Right lobe of liver (tissue), 6 donors: ENCODE results near the gene DDX10. TPM values are rescaled to one million over a fixed set of nuclear protein-coding genes. Genes with fewer than 3 reads are reported as not detected.

Experiments
- ATAC-seq, 4 donors: fragments of 200-7000 bp; cut with Tn5 transposase; one replicate each; pipeline ENCODE4 v1.9.1; 2020; ENCODE audit warnings: mild to moderate bottlenecking in 4 of 4, moderate library complexity in 4 of 4
- DNase-seq, 3 donors: peaks; one replicate each; pipeline ENCODE4 v3.0.0-alpha.2; 2020
- H3K27ac ChIP-seq, 3 donors: fragments of 200-600 bp; one replicate each; pipeline ENCODE4 v1.8.0; 2022
- H3K27me3 ChIP-seq, 2 donors: fragments of 200-600 bp; one replicate each; pipeline ENCODE4 v1.8.0; 2022
- H3K36me3 ChIP-seq, 4 donors: fragments of 200-600 bp; sonication (generic) in 1 of 4; one replicate each; pipeline versions ENCODE4 v1.5.1 to v1.8.0; 2017 to 2022; ENCODE audit warnings: control low read depth in 1 of 4
- H3K4me1 ChIP-seq, 4 donors: fragments of 200-600 bp; sonication (generic) in 1 of 4; one replicate each; pipeline versions ENCODE4 v1.5.1 to v1.8.0; 2017 to 2022; ENCODE audit warnings: control low read depth in 1 of 4
- H3K4me3 ChIP-seq, 3 donors: fragments of 200-600 bp; one replicate each; pipeline ENCODE4 v1.8.0; 2022
- H3K9me3 ChIP-seq, 4 donors: fragments of 200-600 bp; sonication (generic) in 1 of 4; one replicate each; pipeline versions ENCODE4 v1.5.1 to v1.8.0; 2017 to 2022; ENCODE audit warnings: control low read depth in 1 of 4
- POLR2A ChIP-seq: fragments of 450-650 bp; IDR thresholded peaks from one replicate; pipeline ENCODE4 v1.6.1; 2017; ENCODE audit warnings: antibody characterized with exemption, mild to moderate bottlenecking
- WGBS: methylation state at CpG from one replicate; pipeline ENCODE4 v1.1.6; 2018; ENCODE audit warnings: low coverage, low lambda C conversion rate; ENCODE audit not compliant: insufficient coverage; ENCODE audit errors: missing lambda C conversion rate; 5-methylcytosine and 5-hydroxymethylcytosine counted together
- intact Hi-C, 2 donors: fragments of 100-400 bp; cut with DNase I; formaldehyde crosslinking; loops; one replicate each; pipeline versions ENCODE4 v1.11.2 to v1.14.1; 2022
- total RNA-seq, 6 experiments: library from RNA; depleted of rRNA in 2 of 6; stranded (reverse); fragments of >200 nt in 2 of 6; fragmentation: NEBNext Ultra II Directional in 3 of 6; extraction: Animal tissue kit (Norgen Biotek cat#: 25700) in 3 of 6; gene quantifications; one replicate each; pipeline versions ENCODE4 v1.1.0 to v1.2.4, GENCODE V29; 2016 to 2023
- TF ChIP-seq, protein P1 (sequence below), 4 donors: fragments of 200-600 bp in 3 of 4; fragments of 450-650 bp in 1 of 4; IDR thresholded peaks; one replicate each; pipeline versions ENCODE4 v1.5.1 to v1.8.0; 2016 to 2022; ENCODE audit warnings: antibody characterized with exemption in 4 of 4, mild to moderate bottlenecking in 2 of 4
- donor health status: DM: no; HTN: yes; CAD: no.
- donor health status: DM: no; HTN: no; CAD: no.
- donor health status: DM: no; HTN: no; CAD: no.
- donor health status: DM: no; HTN: yes; CAD: no.
- donor health status: DM: no; HTN: yes; CAD: no.

The DDX10 gene
- total RNA-seq, 6 experiments from 2014 or later = 7.4 to 13.6 (median 11.3) TPM

DNA sequence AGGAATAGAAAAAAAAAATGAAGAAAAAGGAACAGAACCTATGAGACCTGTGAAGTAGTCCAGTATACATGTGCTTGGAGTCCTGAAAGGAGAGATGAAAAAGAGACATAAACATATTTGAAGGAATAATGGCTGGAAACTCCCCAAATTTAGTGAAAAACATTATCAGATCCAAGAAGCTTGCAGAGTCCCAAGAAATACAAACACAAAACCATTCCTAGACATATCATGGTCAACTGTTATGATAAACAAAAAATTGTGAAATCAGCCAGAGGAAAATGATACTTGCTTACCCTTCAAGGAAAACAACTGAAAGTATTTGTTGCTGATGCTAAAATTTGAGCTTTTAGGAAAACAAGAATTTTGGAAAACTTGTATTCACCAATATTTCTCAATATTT, 250.1 kb downstream of the DDX10 start:
- Histone ChIP-seq H3K27me3 (no peaks in the 10 kb centered on the region), H3K27ac (no peak overlapping the region), H3K36me3 (no peaks in the 10 kb centered on the region), H3K4me1 (no peaks in the 10 kb centered on the region), H3K4me3 (no peak overlapping the region), H3K9me3 (no peaks in the 10 kb centered on the region)
- no peak for TF ChIP-seq POLR2A
- TF ChIP-seq, protein P1, sequence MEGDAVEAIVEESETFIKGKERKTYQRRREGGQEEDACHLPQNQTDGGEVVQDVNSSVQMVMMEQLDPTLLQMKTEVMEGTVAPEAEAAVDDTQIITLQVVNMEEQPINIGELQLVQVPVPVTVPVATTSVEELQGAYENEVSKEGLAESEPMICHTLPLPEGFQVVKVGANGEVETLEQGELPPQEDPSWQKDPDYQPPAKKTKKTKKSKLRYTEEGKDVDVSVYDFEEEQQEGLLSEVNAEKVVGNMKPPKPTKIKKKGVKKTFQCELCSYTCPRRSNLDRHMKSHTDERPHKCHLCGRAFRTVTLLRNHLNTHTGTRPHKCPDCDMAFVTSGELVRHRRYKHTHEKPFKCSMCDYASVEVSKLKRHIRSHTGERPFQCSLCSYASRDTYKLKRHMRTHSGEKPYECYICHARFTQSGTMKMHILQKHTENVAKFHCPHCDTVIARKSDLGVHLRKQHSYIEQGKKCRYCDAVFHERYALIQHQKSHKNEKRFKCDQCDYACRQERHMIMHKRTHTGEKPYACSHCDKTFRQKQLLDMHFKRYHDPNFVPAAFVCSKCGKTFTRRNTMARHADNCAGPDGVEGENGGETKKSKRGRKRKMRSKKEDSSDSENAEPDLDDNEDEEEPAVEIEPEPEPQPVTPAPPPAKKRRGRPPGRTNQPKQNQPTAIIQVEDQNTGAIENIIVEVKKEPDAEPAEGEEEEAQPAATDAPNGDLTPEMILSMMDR (IDR thresholded peaks at IDR 0.05) = no peak
- intact Hi-C loops = no loop called here
- DNase-seq = no peak
- no peak for ATAC-seq

DNA sequence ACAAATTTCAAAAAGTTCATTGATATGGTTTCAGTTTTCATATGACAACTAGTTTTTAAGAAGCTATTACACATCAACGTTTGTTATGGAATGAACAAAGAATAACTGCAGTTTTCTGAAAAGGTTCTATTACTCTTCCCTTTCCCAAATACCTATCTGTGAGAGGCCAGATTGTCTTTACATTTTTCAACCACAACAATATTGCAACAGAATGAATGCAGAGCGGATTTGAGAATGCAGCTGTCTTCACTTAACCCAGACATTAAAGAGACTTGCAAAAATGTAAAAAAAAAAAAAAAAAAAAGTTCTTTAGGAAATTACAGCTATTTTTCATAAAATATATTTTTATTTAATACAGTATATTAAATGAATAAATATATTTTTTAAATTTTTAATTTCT, 250.8 kb downstream of the DDX10 start:
- 74% methylated on average over 2 of the region's 2 CpGs for WGBS
- Histone ChIP-seq H3K27me3 (no peaks in the 10 kb centered on the region), H3K4me3 (no peak overlapping the region), H3K9me3 (no peaks in the 10 kb centered on the region), H3K4me1 (no peaks in the 10 kb centered on the region), H3K36me3 (no peaks in the 10 kb centered on the region), H3K27ac (no peak overlapping the region)
- TF ChIP-seq, protein P1 (IDR thresholded peaks at IDR 0.05) = no peak
- no peak for TF ChIP-seq POLR2A
- ATAC-seq = no peak
- no peak for DNase-seq
- intact Hi-C loops = no loop called here

DNA sequence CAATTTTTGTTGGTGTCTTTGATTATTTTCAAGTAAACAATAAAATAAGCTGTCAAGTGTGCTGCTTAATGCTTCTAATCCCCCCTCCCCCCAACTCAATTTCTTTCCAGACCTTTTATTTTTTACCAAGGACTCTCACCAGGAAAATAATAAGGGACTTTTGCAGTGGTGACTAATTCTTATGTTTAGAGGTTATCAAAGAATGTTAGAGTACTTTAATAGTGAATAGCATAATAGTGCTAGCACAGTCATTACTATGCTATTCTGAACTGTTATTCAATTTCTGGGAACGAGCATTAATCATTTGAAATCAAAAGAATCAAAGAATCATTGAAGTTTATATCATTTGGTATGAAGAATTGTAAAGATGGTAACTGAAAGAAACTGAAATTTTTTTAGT, 251.4 kb downstream of the DDX10 start:
- H3K36me3 ChIP-seq = no peaks in the 10 kb centered on the region
- ATAC-seq = no peak
- no peak for DNase-seq
- no peak overlapping the region for H3K27ac ChIP-seq
- no peaks in the 10 kb centered on the region for H3K4me1 ChIP-seq
- WGBS = 56% methylated on average over 1 of the region's 1 CpG
- no peak overlapping the region for H3K4me3 ChIP-seq
- intact Hi-C loops = no loop called here
- no peaks in the 10 kb centered on the region for H3K27me3 ChIP-seq
- TF ChIP-seq, protein P1 (IDR thresholded peaks at IDR 0.05) = no peak
- TF ChIP-seq POLR2A = no peak
- H3K9me3 ChIP-seq = no peaks in the 10 kb centered on the region

DNA sequence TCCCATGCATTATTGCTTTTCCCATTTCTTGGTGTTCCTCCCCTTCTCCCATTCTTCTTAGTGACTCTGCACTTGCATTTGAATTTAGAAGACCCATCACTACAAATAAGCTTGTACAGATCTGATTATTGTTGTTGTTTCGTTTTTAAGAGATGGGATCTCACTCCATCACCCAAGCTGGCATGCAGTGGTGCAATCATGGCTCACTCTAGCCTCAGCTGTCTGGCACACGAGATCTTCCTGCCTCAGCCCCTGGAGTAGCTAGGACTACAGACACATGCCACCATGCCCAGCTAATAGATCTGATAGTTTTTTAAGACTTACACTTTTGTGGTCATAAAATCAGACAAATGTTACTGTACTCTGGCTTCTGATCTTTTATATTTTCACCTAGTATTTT, 252.1 kb downstream of the DDX10 start:
- no peaks in the 10 kb centered on the region for H3K27me3 ChIP-seq
- ATAC-seq (no peak), DNase-seq (no peak)
- 90% methylated on average over 2 of the region's 2 CpGs for WGBS
- H3K36me3 ChIP-seq = no peaks in the 10 kb centered on the region
- H3K27ac ChIP-seq = no peak overlapping the region
- intact Hi-C loops = no loop called here
- no peaks in the 10 kb centered on the region for H3K9me3 ChIP-seq
- H3K4me1 ChIP-seq = no peaks in the 10 kb centered on the region
- TF ChIP-seq, protein P1 (IDR thresholded peaks at IDR 0.05) = no peak
- TF ChIP-seq POLR2A = no peak
- H3K4me3 ChIP-seq = no peak overlapping the region

DNA sequence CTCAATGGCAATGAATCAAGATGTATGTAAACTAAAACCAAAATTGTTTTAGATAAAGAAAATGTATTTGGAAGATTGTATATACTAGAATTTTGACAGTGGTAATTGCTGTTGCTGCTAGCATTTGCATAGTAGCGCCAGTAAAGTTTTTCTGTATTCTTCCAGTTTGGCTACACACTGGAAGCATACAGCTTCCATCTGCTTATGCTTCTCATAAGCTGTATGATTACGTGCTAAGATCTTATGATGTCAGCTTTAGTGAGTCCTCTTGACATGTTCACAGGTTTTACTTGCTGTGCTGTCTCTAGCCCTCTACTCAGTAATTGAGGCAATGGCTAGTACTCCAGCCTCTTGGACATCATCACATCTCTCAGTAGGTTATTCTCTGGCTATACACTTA, 256.3 kb downstream of the DDX10 start:
- DNase-seq = no peak
- TF ChIP-seq, protein P1 (IDR thresholded peaks at IDR 0.05) = no peak
- TF ChIP-seq POLR2A = no peak
- Histone ChIP-seq H3K4me1 (no peaks in the 10 kb centered on the region), H3K27ac (no peak overlapping the region), H3K4me3 (no peak overlapping the region), H3K27me3 (no peaks in the 10 kb centered on the region), H3K9me3 (no peaks in the 10 kb centered on the region), H3K36me3 (no peaks in the 10 kb centered on the region)
- no peak for ATAC-seq
- WGBS = 100% methylated on average over 2 of the region's 2 CpGs
- intact Hi-C loops = no loop called here
